ENCODE results near the gene FERMT1.
"Not testable (repeated sequence)": the region's sequence is repeated elsewhere in the genome, so short reads cannot be mapped to it uniquely, and the experiment has no call there.

FERMT1 gene

DNA sequence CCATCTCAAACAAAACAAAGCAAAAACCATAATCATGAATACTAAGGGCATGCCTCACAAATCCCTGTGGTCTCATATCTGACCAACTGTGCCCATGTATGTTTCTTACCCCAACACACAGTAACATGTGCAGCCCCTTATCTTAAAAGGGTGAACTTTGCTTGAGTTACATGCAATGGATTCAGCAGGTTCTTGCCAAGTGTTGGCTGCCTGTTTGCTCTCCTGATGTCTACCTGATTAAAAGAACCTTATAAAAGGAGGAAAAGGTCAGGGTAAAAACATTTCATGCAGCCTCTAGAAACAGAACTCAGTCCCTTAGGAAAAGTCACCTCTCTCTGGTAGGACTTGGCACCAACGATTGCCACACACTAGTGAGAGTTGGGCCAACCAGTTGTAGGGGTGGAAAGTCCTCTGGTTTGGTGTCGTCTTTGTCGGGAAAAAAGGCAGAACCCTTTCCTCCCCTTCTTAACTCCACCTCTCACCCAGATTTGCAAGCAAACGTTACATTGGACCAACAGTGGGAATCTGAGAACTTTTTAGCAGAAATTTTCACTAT is 55.0 kb downstream of the FERMT1 start:
- DNase-seq: no peak

DNA sequence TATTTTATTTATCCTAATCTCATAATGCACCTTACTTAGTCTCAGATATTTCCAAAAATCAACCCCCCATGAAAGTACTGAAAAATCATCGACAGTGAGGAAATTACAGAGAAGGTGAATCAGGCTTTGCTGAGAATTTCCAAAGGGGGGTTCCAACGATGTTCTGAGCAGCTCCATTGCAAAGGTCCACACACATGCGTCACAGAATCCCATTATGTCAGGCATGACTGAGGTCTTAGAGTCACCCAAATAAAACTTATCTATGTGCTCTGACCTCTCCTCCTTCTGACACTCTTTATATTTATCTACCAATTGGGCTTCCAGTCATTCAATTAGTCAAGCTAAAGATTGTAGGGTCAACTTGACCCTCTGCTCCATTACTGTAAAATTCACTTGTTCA is 56.2 kb downstream of the FERMT1 start:
- no peak for DNase-seq

DNA sequence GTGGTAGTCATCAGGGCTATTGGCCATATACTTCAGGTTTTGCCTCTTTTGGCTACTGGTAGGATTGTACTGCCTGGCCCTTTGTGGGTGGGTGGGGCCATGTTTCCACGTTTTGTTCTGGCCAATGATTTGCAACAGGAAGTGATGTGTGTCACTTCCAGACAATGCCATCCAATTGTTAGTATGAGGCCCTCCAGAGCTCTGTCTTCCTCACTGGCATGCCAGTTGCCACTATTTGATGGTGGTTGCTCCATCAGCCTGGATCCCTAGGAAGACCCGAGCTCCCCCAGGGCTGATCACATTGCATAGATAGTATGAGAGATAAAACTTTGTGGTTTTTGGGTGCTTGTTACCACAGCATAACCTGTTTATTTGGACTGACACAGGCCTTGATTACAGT is 61.3 kb downstream of the FERMT1 start:
- no peak for DNase-seq

DNA sequence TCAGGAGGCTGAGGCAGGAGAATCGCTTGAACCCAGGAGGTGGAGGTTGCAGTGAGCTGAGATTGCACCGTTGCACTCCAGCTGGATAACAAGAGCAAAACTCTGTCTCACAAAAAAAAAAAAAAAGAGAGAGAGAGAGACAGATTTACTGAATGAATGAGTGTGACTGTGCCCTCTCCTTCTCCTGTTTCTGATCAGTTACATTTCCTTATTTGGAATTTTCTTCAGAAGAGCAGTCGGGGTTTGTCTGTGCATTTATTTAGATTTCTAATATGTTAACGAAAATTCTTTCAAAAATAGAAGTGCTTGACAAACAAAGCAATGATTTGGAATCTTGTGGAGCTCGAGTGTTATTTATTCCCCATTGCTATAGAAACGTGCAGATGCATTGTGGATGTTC is 62.6 kb downstream of the FERMT1 start:
- no peak for DNase-seq

- no peak for DNase-seq
These were observed 64.0 kb downstream of the FERMT1 start for GRCh38 chr20:6058684-6059295.

- DNase-seq: no peak
These were observed 65.1 kb downstream of the FERMT1 start for GRCh38 chr20:6057691-6058090.

- no peak for DNase-seq
These were observed 65.7 kb downstream of the FERMT1 start for GRCh38 chr20:6057139-6057538.

DNA sequence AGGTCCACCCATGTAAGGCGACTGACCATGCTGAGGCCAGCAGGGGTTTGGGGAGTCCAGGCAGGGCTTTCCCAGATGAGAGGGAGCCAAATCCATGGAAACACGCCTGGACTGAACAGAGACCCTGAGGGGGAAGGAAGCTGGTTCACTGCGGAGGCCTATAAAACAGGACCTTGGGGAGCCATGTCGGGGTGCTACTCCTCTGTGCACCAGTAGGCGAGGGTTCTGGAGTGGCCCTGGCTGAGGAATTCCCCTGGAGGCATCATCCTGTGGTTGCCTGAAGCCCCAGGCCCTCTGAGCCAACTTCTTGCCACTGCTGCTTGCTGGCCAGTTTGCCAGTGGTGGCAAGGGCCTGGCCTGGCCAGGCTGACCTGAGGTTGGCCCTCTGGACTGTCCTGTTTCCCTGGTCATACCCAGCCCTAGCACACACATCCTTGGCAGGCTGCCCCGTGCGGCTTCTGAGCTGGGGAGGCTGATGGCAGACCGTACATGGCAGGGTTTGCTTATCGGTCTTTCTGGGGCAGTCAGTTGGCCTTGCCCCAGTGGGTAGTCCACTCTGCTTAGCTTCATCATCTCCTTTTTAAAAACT is 66.8 kb downstream of the FERMT1 start:
- DNase-seq: no peak

- no peak for DNase-seq
These were observed 67.6 kb downstream of the FERMT1 start for GRCh38 chr20:6055161-6055783.

- not testable (repeated sequence) for DNase-seq
These were observed 68.2 kb downstream of the FERMT1 start for GRCh38 chr20:6054689-6055051.

- peak; percentile 15 for DNase-seq
These were observed 68.8 kb downstream of the FERMT1 start, which contains the start of gene LRRN4 for GRCh38 chr20:6053776-6054688. Gene LRRN4 (minus strand): TSS chr20:6054060. CDS start chr20:6052799, 1,261 bp downstream.

DNA sequence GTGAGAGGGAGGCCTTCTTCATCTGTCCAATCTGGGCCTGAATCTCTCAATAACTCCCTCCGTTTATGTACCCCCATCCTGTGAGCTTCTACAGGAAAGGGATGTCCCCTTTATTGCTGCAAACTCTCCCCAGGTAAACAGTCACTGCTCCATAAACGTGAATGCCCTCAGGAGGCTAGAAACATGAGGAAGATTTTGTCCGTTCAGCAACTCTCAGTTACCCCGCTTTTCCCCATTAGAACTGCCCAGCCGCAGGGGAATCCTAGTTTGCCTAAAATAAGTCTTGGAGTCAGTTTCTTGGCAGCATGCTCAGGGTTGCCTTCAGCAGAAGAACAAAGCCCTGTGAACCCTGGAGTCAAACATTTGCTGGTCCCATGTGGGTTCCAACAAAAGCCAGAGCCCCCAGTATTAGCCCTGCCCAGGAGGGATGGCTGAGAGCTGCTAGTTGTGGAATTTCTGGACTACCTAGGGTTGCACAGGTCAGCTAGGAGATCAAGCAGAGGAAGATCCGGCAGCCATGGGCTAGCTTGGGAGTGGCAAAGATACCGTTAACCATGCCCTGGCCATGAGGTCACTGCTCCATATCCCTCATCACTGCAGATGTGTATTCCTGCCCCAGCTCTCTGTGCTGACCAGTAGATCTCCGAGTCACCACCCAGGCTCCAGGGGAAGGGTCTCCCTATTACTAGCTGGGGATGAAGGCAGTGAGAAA is 69.6 kb downstream of the FERMT1 start:
- no peak for DNase-seq

GRCh38 chr20:6051505-6051904 is 71.3 kb downstream of the FERMT1 start:
- DNase-seq: peak; percentile 66

DNA sequence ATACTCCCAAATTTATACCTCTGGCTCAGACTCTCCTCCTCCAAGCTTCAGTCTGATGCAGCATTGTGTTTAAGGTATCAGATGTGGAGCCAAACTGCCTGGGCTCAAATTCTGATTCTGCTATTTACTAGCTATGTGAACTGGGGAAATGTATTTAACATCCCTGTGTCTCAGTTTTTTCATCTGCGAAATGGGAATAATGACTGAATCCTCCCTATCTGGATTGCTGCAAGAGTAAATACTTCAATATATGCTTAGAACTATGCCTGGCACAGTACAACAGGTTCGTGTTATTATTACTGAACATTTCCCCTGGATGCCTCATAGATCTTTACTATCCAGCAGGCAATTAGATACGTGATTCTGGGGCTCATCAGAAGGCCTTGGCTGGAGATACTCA is 74.4 kb downstream of the FERMT1 start:
- no peak for DNase-seq

GRCh38 chr20:6046432-6046831 is 76.4 kb downstream of the FERMT1 start:
- no peak for DNase-seq

DNA sequence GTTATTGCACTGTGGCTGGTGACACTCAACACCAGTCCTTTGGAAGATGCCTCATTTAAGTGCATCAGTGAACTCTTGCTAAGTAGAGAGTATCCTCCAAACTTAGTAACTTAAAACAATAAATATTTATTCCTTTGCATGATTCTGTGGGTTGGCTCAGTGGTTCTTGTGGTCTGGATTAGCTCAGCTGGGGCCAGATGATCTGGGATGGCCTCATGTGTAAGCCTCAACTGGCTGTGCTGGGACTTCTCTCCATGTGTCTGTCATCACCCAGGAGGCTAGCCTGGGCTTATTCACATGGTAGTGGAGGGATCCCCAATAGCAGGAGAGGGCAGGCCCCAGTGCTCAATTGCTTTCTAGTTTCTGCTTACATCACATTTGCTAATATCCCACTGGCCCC is 77.3 kb downstream of the FERMT1 start:
- DNase-seq: peak; percentile 26

GRCh38 chr20:6044115-6044514 is 78.7 kb downstream of the FERMT1 start:
- DNase-seq: no peak

DNA sequence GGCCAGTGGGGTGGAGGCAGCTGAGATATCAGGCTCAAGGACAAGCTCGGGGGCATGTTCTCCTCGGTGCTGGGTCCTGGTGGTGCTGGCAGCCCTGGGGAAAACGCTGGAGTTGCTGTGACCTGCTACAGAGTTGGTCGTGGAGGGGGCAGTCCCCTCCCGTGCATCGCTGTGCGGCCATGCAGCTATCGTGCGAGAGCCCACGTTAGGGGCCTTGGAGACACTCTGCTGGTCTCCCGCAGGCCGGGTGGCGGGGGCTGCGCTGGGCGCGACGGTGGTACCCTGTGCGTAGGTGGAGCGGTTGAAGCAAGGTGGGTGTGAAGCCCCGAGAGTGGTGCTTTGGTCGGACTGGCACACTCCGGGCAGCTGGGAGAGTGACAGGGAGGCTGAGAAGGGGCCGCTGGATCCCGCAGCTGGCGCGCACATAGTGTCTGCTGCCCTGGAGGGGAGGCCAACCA is 81.0 kb downstream of the FERMT1 start:
- no peak for DNase-seq

- no peak for DNase-seq
These were observed 81.6 kb downstream of the FERMT1 start for GRCh38 chr20:6040958-6041807.

- DNase-seq: no peak
These were observed 82.3 kb downstream of the FERMT1 start for GRCh38 chr20:6040540-6040939.

- no peak for DNase-seq
These were observed 83.1 kb downstream of the FERMT1 start for GRCh38 chr20:6039766-6040165.
